Prostate gland (tissue), 2 donors: ENCODE results near the gene PKN3.

ENCODE experiments used
- POLR2A ChIP-seq: fragments of 450-650 bp; IDR thresholded peaks from one replicate; pipeline ENCODE4 v1.6.1; 2016; ENCODE audit warnings: antibody characterized with exemption, mild to moderate bottlenecking
- POLR2AphosphoS5 ChIP-seq: sonication (generic); formaldehyde crosslinking; IDR thresholded peaks from one replicate; pipeline ENCODE4 v1.6.1; 2017; ENCODE audit warnings: antibody characterized with exemption
- TF ChIP-seq, protein P1 (sequence below), 4 experiments: fragments of 200-600 bp in 2 of 4; fragments of 450-650 bp in 2 of 4; sonication (generic) in 2 of 4; IDR thresholded peaks; 1 replicate in 3 of 4; 2 replicates in 1 of 4; pipeline ENCODE4 v1.5.1; 2016 to 2019; ENCODE audit warnings: antibody characterized with exemption in 4 of 4, mild to moderate bottlenecking in 2 of 4, moderate library complexity in 2 of 4

DNA sequence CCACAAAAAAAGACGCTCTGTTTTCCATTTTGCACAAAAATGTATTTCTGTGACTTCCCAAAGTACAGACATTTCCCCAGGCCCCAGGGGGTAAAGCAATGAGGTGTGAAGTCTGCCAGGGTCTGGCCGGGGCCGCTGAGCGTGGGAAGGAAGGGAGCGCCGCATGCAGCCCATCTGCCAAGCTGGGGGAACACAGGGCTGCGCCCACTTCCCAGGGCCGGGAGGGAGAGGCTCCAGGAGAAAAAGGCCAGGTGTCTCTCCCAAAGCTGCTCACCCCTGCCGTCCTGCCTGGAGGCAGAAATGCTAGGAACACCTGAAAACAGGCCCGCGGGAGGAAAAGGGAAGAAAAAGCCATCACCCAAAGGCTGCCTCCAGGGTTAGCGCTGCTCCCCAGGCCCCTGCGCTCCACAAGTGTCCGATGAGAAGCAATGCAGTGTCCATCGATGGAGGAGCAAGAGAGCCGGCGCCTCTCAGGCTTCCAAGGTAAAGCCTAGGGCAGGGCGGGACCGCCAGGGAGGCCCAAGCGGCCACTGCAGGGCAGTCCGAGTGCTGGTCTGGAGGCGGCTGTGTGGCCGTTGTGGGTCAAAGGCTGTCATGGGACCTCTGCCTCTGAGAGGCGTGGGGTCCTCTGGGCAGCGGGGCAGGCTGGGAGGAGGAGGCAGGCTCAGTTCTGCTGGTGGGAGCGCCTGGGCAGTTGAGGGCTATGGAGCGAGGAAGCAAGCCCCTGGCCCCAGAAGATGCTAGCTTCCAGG lies 27.6 kb downstream of the PKN3 start:
- TF ChIP-seq, protein P1, sequence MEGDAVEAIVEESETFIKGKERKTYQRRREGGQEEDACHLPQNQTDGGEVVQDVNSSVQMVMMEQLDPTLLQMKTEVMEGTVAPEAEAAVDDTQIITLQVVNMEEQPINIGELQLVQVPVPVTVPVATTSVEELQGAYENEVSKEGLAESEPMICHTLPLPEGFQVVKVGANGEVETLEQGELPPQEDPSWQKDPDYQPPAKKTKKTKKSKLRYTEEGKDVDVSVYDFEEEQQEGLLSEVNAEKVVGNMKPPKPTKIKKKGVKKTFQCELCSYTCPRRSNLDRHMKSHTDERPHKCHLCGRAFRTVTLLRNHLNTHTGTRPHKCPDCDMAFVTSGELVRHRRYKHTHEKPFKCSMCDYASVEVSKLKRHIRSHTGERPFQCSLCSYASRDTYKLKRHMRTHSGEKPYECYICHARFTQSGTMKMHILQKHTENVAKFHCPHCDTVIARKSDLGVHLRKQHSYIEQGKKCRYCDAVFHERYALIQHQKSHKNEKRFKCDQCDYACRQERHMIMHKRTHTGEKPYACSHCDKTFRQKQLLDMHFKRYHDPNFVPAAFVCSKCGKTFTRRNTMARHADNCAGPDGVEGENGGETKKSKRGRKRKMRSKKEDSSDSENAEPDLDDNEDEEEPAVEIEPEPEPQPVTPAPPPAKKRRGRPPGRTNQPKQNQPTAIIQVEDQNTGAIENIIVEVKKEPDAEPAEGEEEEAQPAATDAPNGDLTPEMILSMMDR (IDR thresholded peaks at IDR 0.05) = no peak
- no peak for TF ChIP-seq POLR2A
- TF ChIP-seq POLR2AphosphoS5 = no peak
